Stimulated activated CD4-positive, alpha-beta T cell treated with anti-CD3 and anti-CD28 coated beads, Interleukin-12 subunit alpha, Interleukin-12 subunit beta, amount 100 ng/mL, for 48 hours (primary cell): ENCODE data around the gene HAGH.
"Not testable (repeated sequence)": the region's sequence is repeated elsewhere in the genome, so short reads cannot be mapped to it uniquely, and the experiment has no call there.

Experiments
- DNase-seq, 3 donors: peaks; one replicate each; pipeline ENCODE4 v3.0.0-alpha.2; 2020; ENCODE audit warnings: low read depth in 2 of 3, low spot score in 1 of 3

Gene HAGH

GRCh38 chr16:1812732-1813163, 13.9 kb downstream of the HAGH start:
- peak; percentile 26 to 54 (median 53) for DNase-seq

GRCh38 chr16:1810536-1810935, 16.1 kb downstream of the HAGH start:
- no peak for DNase-seq

GRCh38 chr16:1810106-1810505, 16.5 kb downstream of the HAGH start:
- no peak for DNase-seq

- DNase-seq: no peak
Observed at GRCh38 chr16:1809281-1809801, 17.3 kb downstream of the HAGH start.

- DNase-seq: no peak
Observed at GRCh38 chr16:1808691-1809090, 17.9 kb downstream of the HAGH start.

- DNase-seq: no peak
Observed at GRCh38 chr16:1807626-1808025, 19.0 kb downstream of the HAGH start.

GRCh38 chr16:1800701-1801100, 25.9 kb downstream of the HAGH start:
- DNase-seq: no peak

GRCh38 chr16:1799263-1799662, 27.4 kb downstream of the HAGH start:
- DNase-seq: not testable (repeated sequence)

- DNase-seq: no peak
Observed at GRCh38 chr16:1794908-1795666, 31.5 kb downstream of the HAGH start.

GRCh38 chr16:1794221-1794871, 32.3 kb downstream of the HAGH start:
- no peak for DNase-seq

- DNase-seq: no peak
Observed at GRCh38 chr16:1793578-1794220, 32.9 kb downstream of the HAGH start, which contains the start of gene IGFALS. IGFALS (minus strand) TSS chr16:1793705; CDS start chr16:1793652, 53 bp downstream.

GRCh38 chr16:1792836-1793577, 33.6 kb downstream of the HAGH start:
- no peak for DNase-seq

- DNase-seq: no peak
Observed at GRCh38 chr16:1791943-1792812, 34.4 kb downstream of the HAGH start.

- DNase-seq: no peak
Observed at GRCh38 chr16:1791256-1791942, 35.2 kb downstream of the HAGH start.

GRCh38 chr16:1790611-1791255, 35.9 kb downstream of the HAGH start:
- DNase-seq: no peak

GRCh38 chr16:1790261-1790610, 36.4 kb downstream of the HAGH start:
- DNase-seq: no peak

GRCh38 chr16:1789643-1790045, 37.0 kb downstream of the HAGH start:
- DNase-seq: no peak

GRCh38 chr16:1788708-1789100, 37.9 kb downstream of the HAGH start:
- no peak for DNase-seq

GRCh38 chr16:1788095-1788707, 38.4 kb downstream of the HAGH start:
- no peak for DNase-seq
